Thyroid gland (tissue), 4 donors: ENCODE measurements around the gene HSDL1. TPM values are rescaled to one million over a fixed set of nuclear protein-coding genes. Genes with fewer than 3 reads are reported as not detected.

Experiments used
- DNase-seq, 2 donors: peaks; one replicate each; pipeline ENCODE4 v3.0.0-alpha.2; 2019
- H3K27ac ChIP-seq, 3 donors: fragments of 200-600 bp; sonication (generic); 1 replicate in 2 of 3; 2 replicates in 1 of 3; pipeline ENCODE4 v1.5.1; 2016 to 2019; ENCODE audit warnings: mild to moderate bottlenecking in 1 of 3, moderate library complexity in 1 of 3
- H3K27me3 ChIP-seq: fragments of 200-600 bp; sonication (generic); one replicate; pipeline ENCODE4 v1.5.1; 2019
- H3K36me3 ChIP-seq, 2 donors: fragments of 200-600 bp; sonication (generic); one replicate each; pipeline ENCODE4 v1.5.1; 2016 to 2019
- H3K4me1 ChIP-seq, 2 donors: fragments of 200-600 bp; sonication (generic); one replicate each; pipeline ENCODE4 v1.5.1; 2017 to 2019
- H3K4me3 ChIP-seq, 3 donors: fragments of 200-600 bp; sonication (generic); replicated peaks in 1 of 3; 1 replicate in 2 of 3; 2 replicates in 1 of 3; pipeline ENCODE4 v1.5.1; 2016; ENCODE audit warnings: mild to moderate bottlenecking in 1 of 3
- H3K9me3 ChIP-seq: fragments of 200-600 bp; sonication (generic); one replicate; pipeline ENCODE4 v1.5.1; 2017
- POLR2A ChIP-seq, 2 donors: fragments of 450-650 bp; IDR thresholded peaks; one replicate each; pipeline ENCODE4 v1.6.1; 2017; ENCODE audit warnings: antibody characterized with exemption in 2 of 2, mild to moderate bottlenecking in 2 of 2, moderate library complexity in 1 of 2
- WGBS, 2 donors: methylation state at CpG; one replicate each; pipeline ENCODE4 v1.1.5; 2017; 5-methylcytosine and 5-hydroxymethylcytosine counted together
- intact Hi-C: fragments of 100-400 bp; cut with DNase I; formaldehyde crosslinking; loops from one replicate; pipeline ENCODE4 v1.15.1; 2023
- total RNA-seq, 4 donors: library from RNA; depleted of rRNA; stranded (reverse); fragments of >200 nt; gene quantifications; one replicate each; pipeline ENCODE4 v1.2.3, GENCODE V29; 2016
- TF ChIP-seq, protein P1 (sequence below), 6 experiments: fragments of 200-600 bp in 3 of 6; fragments of 450-650 bp in 3 of 6; sonication (generic) in 3 of 6; IDR thresholded peaks; one replicate each; pipeline ENCODE4 v1.5.1; 2016 to 2019; ENCODE audit warnings: antibody characterized with exemption in 6 of 6, mild to moderate bottlenecking in 2 of 6, inconsistent platforms in 1 of 6, moderate library complexity in 1 of 6

HSDL1 gene
- total RNA-seq, 4 donors from 2014 or later = 37.2 to 82.9 (median 59.5) TPM

DNA sequence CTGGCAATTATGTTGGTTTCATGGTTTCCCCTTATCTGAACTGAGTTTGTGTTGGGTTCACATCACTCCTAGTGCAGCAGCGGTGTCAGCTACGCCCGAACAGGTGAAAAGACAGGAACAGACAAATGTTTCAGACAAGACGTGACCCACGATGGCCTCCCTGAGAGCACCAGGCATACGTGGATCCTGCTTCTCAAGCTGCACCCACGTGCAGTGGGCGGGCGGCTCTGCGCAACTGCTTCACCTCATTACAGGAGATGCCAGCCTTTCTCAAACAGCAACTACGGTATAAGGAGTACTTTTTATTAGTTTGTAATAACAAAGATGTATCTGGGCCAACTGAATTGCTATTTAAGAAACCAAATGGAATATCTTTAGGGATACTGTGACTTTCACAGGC lies 69.6 kb downstream of the HSDL1 start:
- peaks cover 51 to 54% of the 10 kb centered on the region in 2 donors for H3K36me3 ChIP-seq
- no peak overlapping the region for H3K4me3 ChIP-seq
- no peaks in the 10 kb centered on the region for H3K9me3 ChIP-seq
- no peak overlapping the region for H3K27ac ChIP-seq
- intact Hi-C loops = no loop called here
- TF ChIP-seq, protein P1, sequence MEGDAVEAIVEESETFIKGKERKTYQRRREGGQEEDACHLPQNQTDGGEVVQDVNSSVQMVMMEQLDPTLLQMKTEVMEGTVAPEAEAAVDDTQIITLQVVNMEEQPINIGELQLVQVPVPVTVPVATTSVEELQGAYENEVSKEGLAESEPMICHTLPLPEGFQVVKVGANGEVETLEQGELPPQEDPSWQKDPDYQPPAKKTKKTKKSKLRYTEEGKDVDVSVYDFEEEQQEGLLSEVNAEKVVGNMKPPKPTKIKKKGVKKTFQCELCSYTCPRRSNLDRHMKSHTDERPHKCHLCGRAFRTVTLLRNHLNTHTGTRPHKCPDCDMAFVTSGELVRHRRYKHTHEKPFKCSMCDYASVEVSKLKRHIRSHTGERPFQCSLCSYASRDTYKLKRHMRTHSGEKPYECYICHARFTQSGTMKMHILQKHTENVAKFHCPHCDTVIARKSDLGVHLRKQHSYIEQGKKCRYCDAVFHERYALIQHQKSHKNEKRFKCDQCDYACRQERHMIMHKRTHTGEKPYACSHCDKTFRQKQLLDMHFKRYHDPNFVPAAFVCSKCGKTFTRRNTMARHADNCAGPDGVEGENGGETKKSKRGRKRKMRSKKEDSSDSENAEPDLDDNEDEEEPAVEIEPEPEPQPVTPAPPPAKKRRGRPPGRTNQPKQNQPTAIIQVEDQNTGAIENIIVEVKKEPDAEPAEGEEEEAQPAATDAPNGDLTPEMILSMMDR (IDR thresholded peaks at IDR 0.05) = no peak
- TF ChIP-seq POLR2A (IDR thresholded peaks at IDR 0.05) = no peak
- H3K27me3 ChIP-seq = no peaks in the 10 kb centered on the region
- no peak for DNase-seq
- 92 to 95% methylated on average over 11 of the region's 11 CpGs for WGBS, 2 donors
- no peaks in the 10 kb centered on the region for H3K4me1 ChIP-seq

DNA sequence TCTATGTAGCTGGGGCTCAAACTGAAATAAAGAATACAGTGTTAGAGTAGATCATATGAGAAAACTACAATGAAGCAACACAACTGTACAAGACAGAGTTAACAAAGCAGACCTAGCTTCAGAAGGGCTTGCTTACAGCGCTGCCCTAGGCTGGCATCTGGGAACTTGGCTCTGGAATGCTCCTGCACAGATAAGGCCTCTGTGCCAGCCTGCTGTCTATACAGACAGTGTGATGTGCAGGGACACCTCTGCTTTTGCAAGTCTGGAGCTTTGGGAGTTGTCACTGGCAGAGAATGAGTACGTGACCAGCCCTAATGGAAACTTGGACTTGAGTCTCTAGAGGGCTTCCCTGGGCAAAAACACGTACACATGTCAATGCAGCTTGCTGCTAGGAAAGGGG lies 70.3 kb downstream of the HSDL1 start:
- no peaks in the 10 kb centered on the region for H3K9me3 ChIP-seq
- H3K36me3 ChIP-seq = peaks cover 55 to 57% of the 10 kb centered on the region in 2 donors
- 93 to 95% methylated on average over 3 of the region's 3 CpGs for WGBS, 2 donors
- no peaks in the 10 kb centered on the region for H3K4me1 ChIP-seq
- no peak for DNase-seq
- no peak overlapping the region for H3K27ac ChIP-seq
- TF ChIP-seq POLR2A (IDR thresholded peaks at IDR 0.05) = no peak
- TF ChIP-seq, protein P1 (IDR thresholded peaks at IDR 0.05) = no peak
- no peaks in the 10 kb centered on the region for H3K27me3 ChIP-seq
- no peak overlapping the region for H3K4me3 ChIP-seq
- intact Hi-C loops = no loop called here

Other genes starting within 250 kb of the HSDL1 start
- 10 to 100 TPM in 3 of 4 donors, 1 to 10 TPM in 1; 9.9 to 22.0 (median 12.0) TPM for gene MLYCD, start 246.1 kb downstream of the HSDL1 start, total RNA-seq
- gene OSGIN1, start 191.9 kb downstream of the HSDL1 start, total RNA-seq = 10 to 100 TPM; 14.5 to 53.5 (median 31.9) TPM
- gene NECAB2, start 176.9 kb downstream of the HSDL1 start, total RNA-seq = under 1 TPM in 2 of 4 donors, not detected in 2; 0.63 to 0.94 TPM
- gene SLC38A8, start 102.4 kb downstream of the HSDL1 start, total RNA-seq = not detected
- gene MBTPS1, start 28.2 kb downstream of the HSDL1 start, total RNA-seq = 100 to 1,000 TPM; 126 to 185 (median 166) TPM
- gene DNAAF1, start 131 bp upstream of the HSDL1 start, total RNA-seq = 10 to 100 TPM in 1 of 4 donors, 1 to 10 TPM in 3; 1.5 to 11.2 (median 2.8) TPM
- gene TAF1C, start 41.9 kb upstream of the HSDL1 start, total RNA-seq = 10 to 100 TPM; 29.4 to 64.2 (median 56.3) TPM
- gene ADAD2, start 46.0 kb upstream of the HSDL1 start, total RNA-seq = under 1 TPM; 0.24 to 0.78 (median 0.54) TPM
- not detected for gene KCNG4, start 94.8 kb upstream of the HSDL1 start, total RNA-seq
- gene WFDC1, start 149.7 kb upstream of the HSDL1 start, total RNA-seq = 1 to 10 TPM in 3 of 4 donors, not detected in 1; 1.3 to 2.1 (median 1.6) TPM
- gene ATP2C2, start 223.4 kb upstream of the HSDL1 start, total RNA-seq = 10 to 100 TPM; 12.9 to 26.9 (median 18.6) TPM